Chondrocyte (in vitro differentiated cells): ENCODE results near the gene ANKRD11. TPM values are rescaled to one million over a fixed set of nuclear protein-coding genes. Genes with fewer than 3 reads are reported as not detected.
"Not testable (repeated sequence)": the region's sequence is repeated elsewhere in the genome, so short reads cannot be mapped to it uniquely, and the experiment has no call there.

ENCODE experiments used
- DNase-seq: peaks from one replicate; pipeline ENCODE4 v3.0.0; 2021; ENCODE audit warnings: mixed read lengths, low spot score
- H3K27ac Mint-ChIP-seq: one replicate; pipeline ENCODE4 v1.8.0; 2021; ENCODE audit warnings: mild to moderate bottlenecking, moderate library complexity, mixed read lengths; ENCODE audit not compliant: unreplicated experiment
- H3K27me3 Mint-ChIP-seq: 2 replicates; pipeline ENCODE4 v1.8.0; 2021; ENCODE audit warnings: low read depth, mixed read lengths
- H3K36me3 Mint-ChIP-seq: 2 replicates; pipeline ENCODE4 v1.8.0; 2021; ENCODE audit warnings: low read depth, mixed read lengths
- H3K4me1 Mint-ChIP-seq: 2 replicates; pipeline ENCODE4 v1.8.0; 2021; ENCODE audit warnings: low read depth, mild to moderate bottlenecking, mixed read lengths
- H3K4me3 Mint-ChIP-seq: one replicate; pipeline ENCODE4 v1.8.0; 2021; ENCODE audit warnings: mild to moderate bottlenecking, moderate library complexity, mixed read lengths; ENCODE audit not compliant: unreplicated experiment
- H3K9me3 Mint-ChIP-seq: 2 replicates; pipeline ENCODE4 v1.8.0; 2021; ENCODE audit warnings: low read depth, mixed read lengths
- total RNA-seq: library from RNA; stranded (reverse); gene quantifications from 3 replicates; pipeline ENCODE4 v1.2.1, GENCODE V29; 2021
- TF ChIP-seq, protein P1 (sequence below): fragments of 200-600 bp; sonication (generic); IDR thresholded peaks from 2 replicates; pipeline ENCODE4 v1.5.0; 2021; ENCODE audit warnings: antibody characterized with exemption, mild to moderate bottlenecking, moderate library complexity

The ANKRD11 gene
- total RNA-seq, 1 donor from 2014 or later, result 180 TPM

DNA sequence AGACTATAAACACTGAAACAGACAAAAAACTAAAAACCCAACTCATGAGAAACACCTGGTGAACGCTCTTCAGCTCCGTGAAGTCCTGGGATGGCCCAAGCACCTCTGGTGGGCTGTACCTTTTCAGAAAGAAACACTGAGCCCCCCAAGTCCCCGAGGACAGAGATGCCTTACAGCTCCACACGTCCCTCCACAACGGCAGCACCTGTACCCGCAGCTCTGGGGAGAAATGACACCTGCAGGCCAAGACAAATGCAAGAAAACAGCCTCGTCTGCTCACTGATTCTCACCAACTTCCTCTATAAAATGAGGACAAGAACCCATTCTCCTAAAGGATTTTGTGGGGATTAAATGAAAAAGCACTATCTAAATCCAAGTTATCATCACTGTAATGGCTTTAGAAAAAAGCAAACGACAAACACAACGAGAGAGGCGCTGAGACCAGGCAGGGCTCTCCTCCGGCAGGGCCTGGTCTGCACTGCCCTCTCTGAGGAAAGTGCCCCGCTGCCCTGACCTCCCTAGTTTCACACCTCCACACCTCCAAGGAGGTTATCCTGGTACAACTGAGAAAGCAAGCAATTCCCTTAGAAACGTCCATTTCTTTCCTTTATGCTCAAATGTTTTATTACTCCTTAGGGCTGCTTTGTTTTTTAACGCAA, 158.0 kb downstream of the ANKRD11 start:
- TF ChIP-seq, protein P1, sequence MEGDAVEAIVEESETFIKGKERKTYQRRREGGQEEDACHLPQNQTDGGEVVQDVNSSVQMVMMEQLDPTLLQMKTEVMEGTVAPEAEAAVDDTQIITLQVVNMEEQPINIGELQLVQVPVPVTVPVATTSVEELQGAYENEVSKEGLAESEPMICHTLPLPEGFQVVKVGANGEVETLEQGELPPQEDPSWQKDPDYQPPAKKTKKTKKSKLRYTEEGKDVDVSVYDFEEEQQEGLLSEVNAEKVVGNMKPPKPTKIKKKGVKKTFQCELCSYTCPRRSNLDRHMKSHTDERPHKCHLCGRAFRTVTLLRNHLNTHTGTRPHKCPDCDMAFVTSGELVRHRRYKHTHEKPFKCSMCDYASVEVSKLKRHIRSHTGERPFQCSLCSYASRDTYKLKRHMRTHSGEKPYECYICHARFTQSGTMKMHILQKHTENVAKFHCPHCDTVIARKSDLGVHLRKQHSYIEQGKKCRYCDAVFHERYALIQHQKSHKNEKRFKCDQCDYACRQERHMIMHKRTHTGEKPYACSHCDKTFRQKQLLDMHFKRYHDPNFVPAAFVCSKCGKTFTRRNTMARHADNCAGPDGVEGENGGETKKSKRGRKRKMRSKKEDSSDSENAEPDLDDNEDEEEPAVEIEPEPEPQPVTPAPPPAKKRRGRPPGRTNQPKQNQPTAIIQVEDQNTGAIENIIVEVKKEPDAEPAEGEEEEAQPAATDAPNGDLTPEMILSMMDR, result no peak
- DNase-seq, result no peak
- Mint-ChIP-seq H3K27me3 (no peaks in the 10 kb centered on the region), H3K27ac (peak overlapping the region; percentile 73), H3K4me3 (peak overlapping the region; percentile 3), H3K9me3 (no peaks in the 10 kb centered on the region), H3K4me1 (peaks cover 76% of the 10 kb centered on the region), H3K36me3 (no peaks in the 10 kb centered on the region)

DNA sequence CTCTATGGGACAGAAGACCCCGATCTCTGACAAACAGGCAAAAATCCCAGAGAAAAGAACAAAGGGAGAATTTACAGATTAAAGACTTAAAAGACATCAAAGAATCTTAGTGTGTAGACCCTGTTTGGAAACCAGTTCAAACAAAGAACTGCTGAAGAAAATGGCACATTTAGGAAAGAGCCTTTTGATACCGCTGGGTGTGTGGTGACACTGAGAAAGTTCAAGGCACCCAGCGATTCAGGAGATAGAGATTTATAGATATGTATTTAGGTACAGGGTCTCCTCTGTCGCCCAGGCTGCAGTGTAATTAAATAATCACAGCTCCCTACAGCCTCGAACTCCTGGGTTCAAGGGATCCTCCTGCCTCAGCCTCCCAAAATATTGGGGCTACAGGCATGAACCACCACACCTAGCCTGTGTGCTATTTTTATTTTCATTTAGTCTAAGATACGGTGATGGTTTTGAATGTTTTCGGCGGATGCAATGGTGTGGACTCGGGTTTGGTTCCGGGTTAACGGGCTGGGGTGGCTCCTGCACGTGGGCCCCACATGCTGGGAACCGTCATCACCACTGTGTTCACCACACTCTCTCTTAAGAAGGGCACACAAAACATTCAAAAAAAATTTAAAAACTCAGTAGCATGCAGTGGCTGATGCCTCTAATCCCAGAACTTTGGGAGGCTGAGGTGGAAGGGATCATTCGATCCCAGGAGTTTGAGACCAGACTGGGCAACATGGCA, 158.8 kb downstream of the ANKRD11 start:
- H3K4me3 Mint-ChIP-seq, result no peak overlapping the region
- TF ChIP-seq, protein P1, result no peak
- H3K36me3 Mint-ChIP-seq, result no peaks in the 10 kb centered on the region
- H3K27me3 Mint-ChIP-seq, result no peaks in the 10 kb centered on the region
- peak overlapping the region; percentile 73 for H3K27ac Mint-ChIP-seq
- H3K4me1 Mint-ChIP-seq, result peaks cover 84% of the 10 kb centered on the region
- DNase-seq, result no peak
- H3K9me3 Mint-ChIP-seq, result no peaks in the 10 kb centered on the region

DNA sequence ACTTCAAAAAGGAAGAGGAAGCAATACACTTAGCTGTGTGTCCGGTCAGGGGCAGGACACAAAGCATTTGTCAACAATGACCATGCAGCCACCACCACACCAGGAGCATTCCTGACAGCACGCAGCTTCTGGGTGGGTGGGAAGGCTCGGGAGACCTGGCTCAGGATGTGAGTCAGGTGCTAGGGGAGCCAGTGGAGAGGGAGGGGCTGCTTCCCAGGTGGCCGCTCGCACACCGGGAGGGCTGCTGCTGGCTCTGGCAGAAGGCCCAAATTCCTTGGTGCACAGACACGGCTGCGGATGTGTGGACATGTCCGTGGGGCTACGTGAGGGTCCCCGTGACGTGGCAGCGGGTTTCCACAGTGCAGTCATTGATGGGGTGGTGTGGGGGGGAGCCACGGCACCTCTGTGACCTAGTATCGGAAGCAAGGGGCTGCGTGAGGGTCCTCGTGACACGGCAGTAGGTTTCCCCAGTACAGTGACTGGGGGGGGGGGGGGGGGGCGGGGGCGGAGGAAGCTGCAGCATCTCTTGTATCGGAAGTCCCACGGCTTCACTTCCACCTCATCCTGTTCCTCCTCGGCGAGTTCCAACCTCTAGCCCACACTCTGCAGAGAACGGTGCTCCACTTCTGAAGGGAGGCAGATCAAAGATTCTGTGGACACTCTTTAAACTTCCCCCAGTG, 160.0 kb downstream of the ANKRD11 start:
- H3K27ac Mint-ChIP-seq, result peak overlapping the region; percentile 87
- DNase-seq, result no peak
- peaks cover 87% of the 10 kb centered on the region for H3K4me1 Mint-ChIP-seq
- TF ChIP-seq, protein P1, result no peak
- H3K36me3 Mint-ChIP-seq, result no peaks in the 10 kb centered on the region
- H3K4me3 Mint-ChIP-seq, result no peak overlapping the region
- no peaks in the 10 kb centered on the region for H3K9me3 Mint-ChIP-seq
- H3K27me3 Mint-ChIP-seq, result no peaks in the 10 kb centered on the region

DNA sequence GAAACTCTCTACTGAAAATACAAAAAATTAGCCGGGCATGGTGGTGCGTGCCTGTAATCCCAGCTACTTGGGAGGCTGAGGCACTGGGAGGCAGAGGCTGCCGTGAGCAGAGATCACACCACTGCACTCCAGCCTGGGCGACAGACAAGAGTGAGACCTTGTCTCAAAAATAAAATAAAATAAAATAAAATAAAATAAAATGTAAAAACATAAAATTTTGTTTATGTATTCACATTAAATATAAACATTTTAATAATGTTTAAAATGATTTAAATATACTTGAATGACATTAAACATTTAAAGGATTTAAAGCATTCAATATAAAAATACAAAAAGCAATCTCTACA, 160.6 kb downstream of the ANKRD11 start:
- Mint-ChIP-seq H3K4me1 (peaks cover 87% of the 10 kb centered on the region), H3K27ac (peak overlapping the region; percentile 87)
- H3K4me3 Mint-ChIP-seq, DNase-seq, H3K27me3 Mint-ChIP-seq, H3K9me3 Mint-ChIP-seq, H3K36me3 Mint-ChIP-seq: not testable (repeated sequence)

DNA sequence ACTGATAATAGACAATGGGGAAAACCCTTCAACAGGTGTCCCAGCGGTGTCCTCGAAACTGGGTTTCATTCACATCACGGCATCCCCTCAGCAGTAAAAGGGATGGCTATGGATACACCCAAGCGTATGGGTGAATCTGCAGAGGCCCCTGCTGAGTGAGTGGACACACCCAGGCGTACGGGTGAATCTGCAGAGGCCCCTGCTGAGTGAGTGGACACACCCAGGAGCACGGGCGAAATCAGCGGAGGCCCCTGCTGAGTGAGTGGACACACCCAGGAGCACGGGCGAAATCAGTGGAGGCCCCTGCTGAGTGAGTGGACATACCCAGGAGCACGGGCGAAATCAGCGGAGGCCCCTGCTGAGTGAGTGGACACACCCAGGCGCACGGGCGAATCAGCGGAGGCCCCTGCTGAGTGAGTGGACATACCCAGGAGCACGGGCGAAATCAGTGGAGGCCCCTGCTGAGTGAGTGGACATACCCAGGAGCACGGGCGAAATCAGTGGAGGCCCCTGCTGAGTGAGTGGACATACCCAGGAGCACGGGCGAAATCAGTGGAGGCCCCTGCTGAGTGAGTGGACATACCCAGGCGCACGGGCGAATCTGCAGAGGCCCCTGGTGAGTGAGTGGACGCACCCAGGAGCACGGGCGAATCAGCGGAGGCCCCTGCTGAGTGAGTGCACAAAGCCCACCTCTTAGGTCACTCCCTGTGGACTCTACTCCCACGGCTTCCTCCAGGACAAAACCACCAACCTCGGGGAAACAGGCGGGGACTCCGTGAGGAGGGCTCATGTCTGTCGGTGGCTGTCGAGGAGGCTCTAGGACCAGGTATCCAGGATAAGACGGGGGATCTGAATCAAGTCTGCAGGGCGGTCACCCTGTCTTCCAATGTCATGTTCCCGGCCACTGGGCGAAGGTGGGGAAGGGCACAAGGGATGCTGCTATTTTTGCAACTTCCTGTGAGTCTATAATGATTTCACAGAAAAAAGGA, 161.7 kb downstream of the ANKRD11 start:
- H3K4me3 Mint-ChIP-seq, DNase-seq, H3K9me3 Mint-ChIP-seq, H3K36me3 Mint-ChIP-seq, H3K27me3 Mint-ChIP-seq: not testable (repeated sequence)
- peaks cover 87% of the 10 kb centered on the region for H3K4me1 Mint-ChIP-seq
- H3K27ac Mint-ChIP-seq, result peak overlapping the region; percentile 79
